Stimulated activated CD4-positive, alpha-beta T cell treated with anti-CD3 and anti-CD28 coated beads, Interleukin-4, amount 100 ng/mL, for 48 hours (primary cell): ENCODE measurements around the gene GNAO1.

Experiments used
- DNase-seq, 2 donors: peaks; one replicate each; pipeline ENCODE4 v3.0.0-alpha.2; 2020; ENCODE audit warnings: low read depth in 2 of 2

GNAO1 gene

GRCh38 chr16:56349711-56350161, 158.4 kb downstream of the GNAO1 start:
- DNase-seq = no peak

- no peak for DNase-seq
Observed at GRCh38 chr16:56350491-56351405, 159.5 kb downstream of the GNAO1 start.

DNA sequence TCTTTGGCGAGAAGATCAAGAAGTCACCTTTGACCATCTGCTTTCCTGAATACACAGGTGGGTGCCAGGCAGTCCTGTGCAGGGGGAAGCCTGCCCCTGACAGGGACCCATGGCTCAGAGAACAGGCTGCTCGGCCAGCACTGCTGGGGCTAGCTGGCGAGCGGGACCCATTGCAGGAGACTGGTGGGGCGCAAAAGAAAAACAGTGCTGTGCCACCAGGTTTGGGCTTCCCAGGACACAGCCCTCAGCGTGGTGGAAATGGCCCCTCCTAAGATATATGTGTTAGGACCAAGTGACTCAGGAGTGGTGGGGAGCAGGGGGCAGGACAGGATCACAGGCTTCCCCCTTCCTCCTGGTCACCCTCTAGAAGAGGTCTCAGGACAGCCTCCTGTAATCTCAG, 160.2 kb downstream of the GNAO1 start:
- DNase-seq = no peak

DNA sequence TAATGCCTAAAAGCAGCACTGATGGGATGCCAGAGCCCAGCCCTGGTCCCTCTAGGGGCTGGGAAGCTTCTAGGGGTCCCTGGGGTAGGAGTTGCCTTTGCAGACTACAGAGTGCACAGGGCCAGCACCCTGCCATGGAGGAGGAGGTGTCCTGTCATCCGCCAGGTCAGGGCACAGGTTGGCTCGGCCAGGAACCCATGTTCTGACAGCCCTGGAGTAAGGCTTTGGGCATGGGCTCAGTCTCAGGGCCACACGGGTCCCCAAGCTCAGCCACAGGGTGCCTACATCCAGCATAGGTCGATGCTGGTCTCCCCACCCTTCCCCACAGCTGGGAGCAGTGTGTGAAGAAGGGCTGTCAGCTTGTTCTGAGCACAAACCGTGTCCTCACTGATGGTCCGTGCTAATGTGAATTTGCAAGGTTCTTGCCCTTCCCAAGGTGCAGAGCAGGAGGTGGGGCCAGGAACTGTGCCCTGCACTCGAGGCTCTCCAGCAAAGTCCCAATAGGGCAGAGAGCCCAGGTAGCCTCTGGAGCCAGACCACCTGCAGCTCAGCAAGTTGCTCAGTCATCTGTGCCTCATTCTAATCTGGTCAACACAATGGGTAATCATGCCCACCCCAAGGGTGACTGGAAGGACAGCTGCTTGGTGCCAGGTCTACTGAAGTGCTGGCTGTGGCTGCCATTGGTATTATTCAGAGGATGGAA, 161.2 kb downstream of the GNAO1 start:
- no peak for DNase-seq

DNA sequence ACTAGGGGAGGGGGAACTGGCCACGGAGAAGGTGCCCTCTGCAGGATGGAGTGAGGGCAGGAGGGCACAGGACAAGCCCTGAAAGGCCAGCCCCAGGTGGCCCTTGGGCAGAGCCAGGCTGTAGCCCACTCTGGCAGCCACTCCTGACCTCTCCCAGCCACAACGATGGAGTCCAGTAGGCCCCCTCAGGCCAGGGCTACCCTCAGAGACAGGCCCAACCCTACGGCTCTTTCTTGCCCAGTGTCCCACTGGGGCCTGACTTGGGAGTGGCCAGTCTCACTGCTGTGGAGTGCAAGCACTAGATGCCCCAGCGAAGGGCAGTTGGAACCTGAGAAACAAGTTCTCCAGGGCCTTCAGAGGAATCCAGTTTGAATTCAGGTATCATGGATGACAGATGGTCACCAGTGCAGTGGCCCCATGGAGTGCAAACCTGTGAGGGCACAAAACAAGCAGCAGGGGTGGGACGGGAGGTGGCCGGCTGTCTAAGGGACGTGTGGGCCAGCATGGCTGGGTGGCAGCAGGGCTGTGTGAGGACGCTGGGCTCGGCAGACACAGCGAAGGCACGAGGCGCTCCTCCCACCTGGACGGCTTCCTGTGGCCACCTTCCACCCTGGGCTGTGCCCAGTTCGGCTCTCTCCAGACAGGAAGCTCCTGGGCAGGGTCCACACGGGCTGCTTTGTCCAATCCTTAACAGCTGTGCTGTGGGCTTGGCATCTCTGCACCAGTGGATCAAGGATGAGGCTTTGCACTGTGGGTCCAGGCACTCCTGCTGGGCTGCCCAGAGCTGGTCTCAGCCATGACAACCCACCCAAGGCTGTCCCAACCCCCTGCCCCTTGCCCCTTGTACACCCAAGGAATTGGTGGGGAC, 162.0 kb downstream of the GNAO1 start:
- DNase-seq = no peak

GRCh38 chr16:56354016-56354415, 162.7 kb downstream of the GNAO1 start:
- DNase-seq = no peak

- DNase-seq = no peak
Observed at GRCh38 chr16:56354746-56355145, 163.5 kb downstream of the GNAO1 start.

DNA sequence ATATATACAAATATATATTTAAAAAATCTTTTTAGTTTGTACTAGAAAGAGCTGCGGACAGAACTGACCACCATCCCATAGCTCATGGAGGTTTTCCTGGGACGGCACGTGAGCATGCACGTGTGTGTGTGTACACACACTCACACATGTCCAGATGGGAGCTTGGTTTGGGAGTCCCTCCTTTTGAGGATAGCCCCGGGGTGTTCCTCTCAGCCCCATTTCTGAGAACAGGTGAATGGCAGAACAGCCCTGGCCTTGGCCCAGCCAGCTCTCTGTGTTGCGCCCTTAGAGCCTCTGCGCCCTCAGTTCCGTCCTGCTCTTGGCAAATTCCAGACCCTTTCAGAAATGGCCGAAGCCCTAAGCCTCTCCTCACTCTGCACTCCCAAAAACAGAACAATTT, 163.9 kb downstream of the GNAO1 start:
- no peak for DNase-seq

DNA sequence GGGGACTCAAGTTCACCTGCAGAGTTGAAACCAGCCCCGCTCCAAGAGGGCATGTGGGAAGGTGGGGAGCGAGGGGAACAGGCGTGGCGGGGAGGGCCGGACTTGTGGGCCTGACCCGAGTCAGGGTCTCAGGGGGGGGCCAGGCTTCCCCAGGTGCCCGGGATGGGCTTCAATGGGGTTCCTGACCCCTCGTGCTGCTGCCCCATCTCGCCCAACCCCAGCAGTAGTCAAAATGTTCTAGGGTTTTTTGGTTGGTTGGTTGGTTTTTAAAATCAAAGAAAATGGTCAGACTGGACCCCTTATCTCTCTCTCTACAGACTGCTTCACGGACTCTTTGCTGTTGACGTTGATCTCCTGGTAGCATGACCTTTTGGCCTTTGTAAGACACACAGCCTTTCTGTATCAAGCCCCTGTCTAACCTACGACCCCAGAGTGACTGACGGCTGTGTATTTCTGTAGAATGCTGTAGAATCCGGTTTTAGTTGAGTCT, 164.5 kb downstream of the GNAO1 start:
- no peak for DNase-seq

DNA sequence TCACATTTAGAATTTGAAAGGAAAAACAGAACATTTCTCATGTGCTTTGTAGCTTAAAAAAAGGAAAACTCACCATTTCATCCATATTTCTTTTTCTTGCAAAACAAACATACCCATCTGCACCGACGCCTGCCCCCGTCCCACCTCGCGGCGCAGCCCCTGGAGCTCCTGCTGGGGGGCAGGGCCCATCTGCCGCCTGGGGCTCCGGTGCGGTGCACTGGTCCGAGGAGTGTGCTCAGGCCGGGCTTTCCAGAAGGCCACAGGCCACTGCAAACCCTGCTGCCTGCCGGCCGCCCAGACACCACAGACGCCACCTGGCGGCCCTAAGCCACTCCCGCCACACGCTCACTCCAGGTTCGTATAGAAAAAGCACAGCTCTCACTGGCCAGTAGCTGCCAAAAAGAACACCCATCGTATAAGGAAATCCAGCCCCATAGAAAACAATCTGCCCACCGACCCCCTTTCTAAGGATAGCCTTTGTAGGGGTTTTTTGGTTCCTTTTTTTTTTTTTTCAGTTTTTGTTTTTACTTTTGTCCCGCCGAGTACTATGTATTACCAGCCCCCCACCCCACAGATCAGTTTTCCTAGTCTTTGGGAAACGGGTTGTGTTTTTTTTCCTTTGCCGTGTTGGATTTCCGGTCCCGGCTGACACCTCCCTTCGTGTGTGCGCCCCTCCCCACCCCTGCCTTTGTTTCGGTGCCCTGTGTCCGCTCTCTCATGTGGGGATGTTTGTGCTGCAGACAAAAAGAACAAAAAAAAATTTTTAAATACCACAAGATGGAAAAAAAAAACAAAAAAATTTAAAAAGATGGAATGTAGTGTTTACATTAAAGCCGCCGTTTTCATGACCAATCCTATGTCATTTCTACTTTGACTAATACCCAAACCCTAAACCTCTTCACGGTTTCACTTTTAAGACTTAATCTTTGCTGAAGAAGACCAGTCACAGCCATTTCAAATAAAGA, 165.3 kb downstream of the GNAO1 start:
- DNase-seq = peak; percentile 35 to 44

- no peak for DNase-seq
Observed at GRCh38 chr16:56357241-56357764, 166.0 kb downstream of the GNAO1 start.

DNA sequence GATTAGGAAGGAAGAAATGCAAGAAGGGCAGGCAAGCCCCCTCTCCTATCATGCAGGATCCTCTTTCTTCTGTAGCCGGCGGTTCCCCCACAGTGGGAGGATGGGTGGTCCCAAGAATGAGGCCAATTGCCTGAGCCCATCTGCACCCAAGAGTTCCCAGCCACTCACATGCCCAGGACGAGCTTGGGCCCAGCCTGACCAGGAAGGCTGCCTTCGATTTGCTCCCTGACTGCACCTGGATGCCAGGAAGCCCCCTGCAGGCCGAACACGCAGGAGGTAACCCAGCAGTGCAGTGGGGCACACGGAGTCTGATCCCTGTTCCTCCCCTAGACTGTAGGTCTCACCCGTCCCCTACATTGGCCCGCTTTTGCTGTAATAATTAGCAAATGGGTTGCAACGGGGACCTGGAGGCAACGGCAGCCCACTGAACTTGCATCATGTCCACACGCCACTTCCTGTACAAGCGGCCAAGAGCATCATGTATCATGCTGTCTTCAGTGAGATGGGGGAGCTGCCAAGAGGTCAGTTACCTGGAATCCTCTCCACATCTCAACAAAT, 166.6 kb downstream of the GNAO1 start:
- no peak for DNase-seq

- DNase-seq = no peak
Observed at GRCh38 chr16:56360117-56361008, 169.1 kb downstream of the GNAO1 start.

GRCh38 chr16:56362057-56362655, 170.9 kb downstream of the GNAO1 start:
- no peak for DNase-seq

DNA sequence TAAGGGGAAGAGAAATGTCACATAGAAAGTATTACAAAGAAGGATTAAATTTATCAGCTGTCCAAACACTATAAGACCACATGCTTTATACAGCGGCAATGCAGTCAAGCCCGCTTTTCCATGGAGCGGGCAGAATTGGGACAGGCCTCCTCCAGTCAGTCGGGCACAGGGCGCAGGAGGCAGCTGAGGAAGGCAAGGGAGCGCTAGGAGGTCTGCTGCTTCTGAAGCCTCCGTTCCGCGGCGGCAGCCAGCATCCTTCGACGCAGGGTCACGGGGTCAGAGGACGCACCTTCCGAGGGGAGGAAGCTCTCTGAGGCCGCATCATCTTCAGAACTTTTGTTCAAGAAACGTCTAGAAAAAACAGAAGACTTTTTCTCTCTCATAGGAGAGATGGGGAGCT, 171.4 kb downstream of the GNAO1 start:
- no peak for DNase-seq

DNA sequence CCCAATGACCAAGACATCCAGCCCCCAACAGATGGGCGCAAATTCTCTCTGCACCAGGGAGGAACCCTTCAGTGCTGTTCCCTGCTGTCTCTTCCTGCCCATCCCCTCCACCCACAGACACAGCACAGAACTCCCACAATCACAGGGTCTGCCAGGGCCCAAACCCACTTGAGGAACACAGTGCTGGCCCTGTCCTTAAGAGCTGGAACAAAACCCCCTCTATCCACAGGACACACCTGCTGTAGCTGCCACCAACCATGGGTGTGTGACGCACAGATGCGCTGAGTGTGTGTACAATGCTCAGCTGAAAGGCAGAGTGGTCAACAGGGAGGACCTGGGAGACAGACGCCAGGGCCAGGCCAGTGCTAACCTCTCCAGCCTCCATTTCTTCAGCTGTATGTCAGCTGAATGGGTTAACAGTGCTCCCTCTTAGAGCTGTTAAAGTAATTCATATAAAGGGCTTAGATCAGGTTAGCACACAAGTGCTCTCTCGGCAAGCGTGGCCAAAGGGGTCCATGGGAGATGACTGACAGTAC, 172.0 kb downstream of the GNAO1 start:
- DNase-seq = no peak

DNA sequence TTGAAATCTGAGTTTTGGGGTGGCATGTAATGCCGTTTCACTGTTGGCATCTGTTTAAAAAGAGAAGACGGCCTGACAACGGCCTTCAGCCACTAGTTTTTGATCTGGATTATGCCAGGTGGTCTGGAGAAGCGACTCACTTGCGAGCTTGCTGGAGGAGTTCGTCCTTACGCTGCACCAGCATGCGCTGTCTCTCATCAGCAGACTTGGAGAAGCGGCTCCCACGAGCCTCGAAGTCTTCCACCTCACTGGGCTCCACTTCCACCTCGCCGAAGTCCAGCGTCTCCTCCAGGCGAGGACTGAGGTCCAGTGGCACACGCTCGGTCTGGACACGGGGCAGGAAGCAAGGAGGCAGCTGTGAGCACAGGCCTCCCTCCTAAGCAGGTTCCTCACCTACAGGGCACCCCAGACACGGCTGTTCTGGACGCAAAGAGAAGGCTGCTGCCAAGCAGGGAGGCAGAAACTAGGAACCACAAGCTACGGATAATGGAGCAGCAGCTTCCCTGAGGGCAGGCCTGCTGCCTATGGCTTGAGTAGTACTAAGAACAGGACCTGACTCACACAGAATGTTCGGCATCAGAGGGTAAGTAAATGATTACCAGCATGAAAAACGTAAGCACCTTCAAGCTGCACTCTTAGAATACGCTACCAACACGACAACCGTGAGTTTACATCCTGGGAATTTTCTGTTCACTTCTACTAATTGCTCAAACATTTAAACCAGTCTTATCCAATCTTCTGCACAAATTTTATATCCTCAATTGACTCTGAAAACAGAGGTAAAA, 172.7 kb downstream of the GNAO1 start:
- no peak for DNase-seq

DNA sequence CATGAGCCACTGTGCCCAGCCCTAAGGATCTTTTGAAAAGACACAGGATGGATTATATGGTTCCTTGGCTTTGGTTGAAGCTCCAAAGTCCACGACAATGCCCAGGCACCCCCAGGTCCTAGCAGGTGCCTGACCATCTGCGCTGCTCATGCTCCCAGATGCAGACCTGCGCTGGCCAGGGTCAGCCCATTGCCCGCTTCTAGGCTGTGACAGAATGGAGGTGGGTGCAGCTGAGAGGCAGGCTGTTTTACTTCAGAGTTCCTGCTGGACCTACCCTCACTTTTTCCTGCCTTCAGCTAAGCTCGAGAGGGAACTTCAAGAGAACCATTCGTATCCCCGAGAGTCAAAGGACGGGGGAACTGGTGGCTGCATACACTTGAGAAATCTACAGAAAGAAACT, 173.6 kb downstream of the GNAO1 start:
- DNase-seq = no peak
